ENCODE results near the gene GPS1.

DNA sequence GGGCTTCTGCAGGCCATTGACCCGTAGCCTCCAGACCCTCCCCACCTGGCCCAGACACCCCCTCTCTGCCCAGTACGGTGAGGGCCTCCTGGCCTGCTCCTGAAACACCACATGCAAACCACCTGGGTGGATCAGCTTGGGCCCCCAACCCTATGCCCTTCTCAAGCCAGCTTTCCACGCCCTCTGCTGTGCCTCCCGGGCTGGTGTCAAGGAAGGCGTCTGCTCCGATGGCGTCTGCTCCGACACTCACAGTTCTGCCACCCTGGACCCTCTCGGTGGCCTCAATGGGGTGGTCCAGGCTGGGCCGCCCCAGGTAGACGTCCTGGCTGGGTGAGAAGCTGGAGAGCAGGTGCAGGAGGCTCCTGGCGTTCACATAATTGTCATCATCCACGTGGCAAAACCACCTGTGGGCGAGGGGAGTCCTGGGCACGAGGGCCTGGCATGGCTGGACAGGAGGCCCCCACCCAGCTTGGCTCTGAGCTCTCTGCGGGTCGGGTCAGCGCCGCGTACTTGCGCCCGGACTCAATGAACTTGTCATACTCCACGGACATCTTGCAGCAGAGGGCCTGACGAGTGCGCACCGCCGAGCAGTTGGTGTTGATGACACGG, 1.4 kb upstream of the GPS1 start:
- TF ChIP-seq RARB (CRISPR knock-in tag; IDR thresholded peaks at IDR 0.05) (no peak), ZC3H10 (CRISPR knock-in tag; IDR thresholded peaks at IDR 0.05) (no peak), BACH2 (CRISPR knock-in tag; IDR thresholded peaks at IDR 0.05; ENCODE audit: borderline replicate concordance) (no peak)
- TF ChIP-seq, protein P1, sequence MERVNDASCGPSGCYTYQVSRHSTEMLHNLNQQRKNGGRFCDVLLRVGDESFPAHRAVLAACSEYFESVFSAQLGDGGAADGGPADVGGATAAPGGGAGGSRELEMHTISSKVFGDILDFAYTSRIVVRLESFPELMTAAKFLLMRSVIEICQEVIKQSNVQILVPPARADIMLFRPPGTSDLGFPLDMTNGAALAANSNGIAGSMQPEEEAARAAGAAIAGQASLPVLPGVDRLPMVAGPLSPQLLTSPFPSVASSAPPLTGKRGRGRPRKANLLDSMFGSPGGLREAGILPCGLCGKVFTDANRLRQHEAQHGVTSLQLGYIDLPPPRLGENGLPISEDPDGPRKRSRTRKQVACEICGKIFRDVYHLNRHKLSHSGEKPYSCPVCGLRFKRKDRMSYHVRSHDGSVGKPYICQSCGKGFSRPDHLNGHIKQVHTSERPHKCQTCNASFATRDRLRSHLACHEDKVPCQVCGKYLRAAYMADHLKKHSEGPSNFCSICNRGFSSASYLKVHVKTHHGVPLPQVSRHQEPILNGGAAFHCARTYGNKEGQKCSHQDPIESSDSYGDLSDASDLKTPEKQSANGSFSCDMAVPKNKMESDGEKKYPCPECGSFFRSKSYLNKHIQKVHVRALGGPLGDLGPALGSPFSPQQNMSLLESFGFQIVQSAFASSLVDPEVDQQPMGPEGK (CRISPR knock-in tag; IDR thresholded peaks at IDR 0.05; ENCODE audit: borderline replicate concordance) = no peak
